Measurements from ENCODE around the gene KRT80.

Gene KRT80

DNA sequence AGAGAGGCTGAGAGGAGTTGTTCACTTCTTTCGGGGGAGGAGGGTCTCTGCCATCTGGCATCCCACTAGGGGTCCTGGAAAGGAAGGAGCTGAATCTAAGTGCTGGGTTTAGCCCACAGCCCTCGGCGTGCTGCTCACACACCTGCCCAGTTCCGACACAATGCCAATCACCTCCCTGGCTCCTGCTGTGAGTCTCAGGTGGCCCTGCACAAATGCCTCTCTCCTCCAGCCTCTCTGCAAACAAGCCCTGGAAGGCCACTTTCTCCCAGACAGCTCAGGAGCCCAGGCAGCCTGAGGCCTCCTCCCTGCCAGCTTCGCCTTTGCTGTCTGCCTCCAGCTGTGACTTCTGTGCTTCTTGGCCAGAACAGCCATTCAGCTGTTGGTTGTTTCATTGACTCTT, 61.1 kb downstream of the KRT80 start:
- TF ChIP-seq, protein P1, sequence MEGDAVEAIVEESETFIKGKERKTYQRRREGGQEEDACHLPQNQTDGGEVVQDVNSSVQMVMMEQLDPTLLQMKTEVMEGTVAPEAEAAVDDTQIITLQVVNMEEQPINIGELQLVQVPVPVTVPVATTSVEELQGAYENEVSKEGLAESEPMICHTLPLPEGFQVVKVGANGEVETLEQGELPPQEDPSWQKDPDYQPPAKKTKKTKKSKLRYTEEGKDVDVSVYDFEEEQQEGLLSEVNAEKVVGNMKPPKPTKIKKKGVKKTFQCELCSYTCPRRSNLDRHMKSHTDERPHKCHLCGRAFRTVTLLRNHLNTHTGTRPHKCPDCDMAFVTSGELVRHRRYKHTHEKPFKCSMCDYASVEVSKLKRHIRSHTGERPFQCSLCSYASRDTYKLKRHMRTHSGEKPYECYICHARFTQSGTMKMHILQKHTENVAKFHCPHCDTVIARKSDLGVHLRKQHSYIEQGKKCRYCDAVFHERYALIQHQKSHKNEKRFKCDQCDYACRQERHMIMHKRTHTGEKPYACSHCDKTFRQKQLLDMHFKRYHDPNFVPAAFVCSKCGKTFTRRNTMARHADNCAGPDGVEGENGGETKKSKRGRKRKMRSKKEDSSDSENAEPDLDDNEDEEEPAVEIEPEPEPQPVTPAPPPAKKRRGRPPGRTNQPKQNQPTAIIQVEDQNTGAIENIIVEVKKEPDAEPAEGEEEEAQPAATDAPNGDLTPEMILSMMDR (conservative IDR thresholded peaks at IDR 0.05), result no peak
- peak overlapping the region; percentile 100 for H3K27ac ChIP-seq

- peak overlapping the region; percentile 100 for H3K27ac ChIP-seq
- TF ChIP-seq, protein P1 (conservative IDR thresholded peaks at IDR 0.05), result no peak
Observed at GRCh38 chr12:52127683-52128450, 63.9 kb downstream of the KRT80 start.

GRCh38 chr12:52126605-52127578, 64.9 kb downstream of the KRT80 start:
- TF ChIP-seq, protein P1 (conservative IDR thresholded peaks at IDR 0.05), result no peak
- H3K27ac ChIP-seq, result peak overlapping the region; percentile 100

DNA sequence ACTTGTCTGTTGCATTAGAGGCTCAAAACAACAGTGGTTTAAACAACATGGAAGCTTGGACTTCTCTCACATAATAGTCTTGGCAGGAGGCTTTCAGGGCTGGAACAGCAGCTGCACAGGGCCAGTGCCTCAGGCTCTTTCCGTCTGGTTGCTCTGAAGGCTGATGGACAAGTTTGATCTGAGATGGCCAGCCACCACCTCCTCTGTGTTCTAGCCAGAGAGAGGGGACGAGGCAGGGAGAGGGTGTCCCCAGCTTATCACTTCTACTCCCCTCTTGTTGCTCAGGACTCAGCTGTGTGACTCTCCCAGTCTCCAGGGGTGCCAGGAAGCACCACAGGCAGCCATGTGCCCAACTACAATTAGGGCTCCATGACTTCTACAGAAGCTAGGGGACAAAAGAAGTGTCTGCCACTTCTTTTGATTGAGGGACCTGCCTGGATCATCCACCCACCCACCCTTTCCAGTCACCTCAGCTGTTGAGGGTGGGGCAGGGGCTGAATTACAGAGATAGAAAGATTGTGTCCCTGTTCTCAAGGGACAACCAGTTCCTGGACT, 65.7 kb downstream of the KRT80 start:
- H3K27ac ChIP-seq, result peak overlapping the region; percentile 100
- TF ChIP-seq, protein P1 (conservative IDR thresholded peaks at IDR 0.05), result no peak

DNA sequence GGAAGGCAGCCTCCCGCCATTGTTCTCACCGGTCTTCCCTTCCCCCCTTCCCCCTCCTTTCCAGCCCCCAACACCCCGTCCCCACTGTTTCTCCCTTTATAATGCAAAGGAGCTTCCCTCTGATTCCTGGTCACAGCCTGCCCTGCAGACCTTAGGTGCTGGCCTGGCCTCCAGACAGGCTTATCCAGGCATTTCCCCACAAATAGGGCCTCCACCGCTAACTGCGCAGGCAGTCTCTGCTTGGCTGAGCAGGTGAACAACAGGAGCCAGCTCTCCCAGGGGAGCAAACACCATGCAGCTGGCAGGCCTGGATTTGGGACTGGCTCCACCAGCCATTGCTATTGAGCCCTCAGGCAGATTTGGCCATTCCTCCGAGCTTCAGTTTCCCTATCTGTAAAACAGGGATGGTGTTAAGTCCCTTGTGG, 66.3 kb downstream of the KRT80 start:
- peak overlapping the region; percentile 100 for H3K27ac ChIP-seq
- TF ChIP-seq, protein P1 (conservative IDR thresholded peaks at IDR 0.05), result no peak

GRCh38 chr12:52123487-52124186, 68.2 kb downstream of the KRT80 start:
- H3K27ac ChIP-seq, result peak overlapping the region; percentile 100

More at GRCh38 chr12:52123487-52124186, 68.2 kb downstream of the KRT80 start:
- TF ChIP-seq, protein P1 (conservative IDR thresholded peaks at IDR 0.05), result no peak

Measured in VCaP (cell line).